Activated CD4-positive, CD25-positive, alpha-beta regulatory T cell treated with anti-CD3 and anti-CD28 coated beads, Interleukin-2, amount 50 U/mL, for 72 hours (primary cell): ENCODE results near the gene AIFM1.
"Not testable (repeated sequence)": the region's sequence is repeated elsewhere in the genome, so short reads cannot be mapped to it uniquely, and the experiment has no call there.

ENCODE experiments used
- DNase-seq: peaks from one replicate; pipeline ENCODE4 v3.0.0; 2021

Gene AIFM1

GRCh38 chrX:130118441-130119311 is 47.0 kb downstream of the AIFM1 start:
- DNase-seq, result no peak

DNA sequence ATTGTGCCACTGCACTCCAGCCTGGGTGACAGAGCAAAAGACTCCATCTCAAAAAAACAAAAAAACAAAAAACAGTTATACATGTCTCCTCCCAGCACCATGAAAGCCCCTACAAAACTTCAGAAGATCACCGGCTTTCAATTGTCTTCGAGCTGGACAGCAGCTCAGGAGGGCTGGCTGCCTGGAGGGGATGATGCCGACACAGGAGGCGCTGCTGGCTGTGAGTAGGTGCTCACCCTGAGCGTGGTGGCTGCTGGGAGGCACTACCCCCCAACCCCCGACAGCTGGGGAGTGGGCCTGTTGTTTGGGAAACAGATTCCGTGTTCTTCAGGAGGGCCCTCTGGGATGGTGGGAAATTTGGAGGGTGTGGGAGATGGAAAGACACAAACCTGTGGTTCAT is 48.5 kb downstream of the AIFM1 start:
- no peak for DNase-seq

DNA sequence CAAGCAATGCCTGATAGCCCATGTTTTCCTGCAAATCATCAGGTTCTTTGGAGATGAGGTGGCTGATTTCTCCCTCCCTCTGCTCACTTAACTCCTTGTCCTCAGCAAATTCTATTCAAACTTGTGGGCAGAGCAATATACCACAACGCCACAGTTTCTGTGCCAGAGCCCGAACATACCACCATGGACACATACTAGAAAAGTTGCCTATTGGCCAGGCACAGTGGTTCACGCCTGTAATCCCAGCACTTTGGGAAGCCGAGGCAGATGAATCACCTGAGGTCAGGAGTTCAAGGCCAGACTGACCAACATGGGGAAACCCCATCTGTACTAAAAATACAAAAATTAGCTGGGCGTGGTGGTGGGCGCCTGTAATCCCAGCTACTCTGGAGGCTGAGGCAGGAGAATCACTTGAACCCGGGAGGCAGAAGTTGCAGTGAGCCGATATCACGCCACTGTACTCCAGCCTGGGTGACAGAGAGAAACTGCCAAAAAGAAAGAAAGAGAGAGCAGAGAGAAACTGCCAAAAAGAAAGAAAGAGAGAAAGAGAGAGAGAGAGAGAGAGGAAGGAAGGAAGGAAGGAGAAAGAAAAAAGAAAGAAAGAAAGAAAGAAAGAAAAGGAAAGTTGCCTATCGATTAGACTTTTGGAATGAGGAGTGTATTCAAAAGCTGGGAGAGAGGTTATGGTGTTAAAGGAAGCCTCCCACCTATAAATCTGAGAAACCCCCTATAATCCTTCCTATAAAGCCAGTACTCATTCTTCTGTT is 50.3 kb downstream of the AIFM1 start:
- DNase-seq, result not testable (repeated sequence)

DNA sequence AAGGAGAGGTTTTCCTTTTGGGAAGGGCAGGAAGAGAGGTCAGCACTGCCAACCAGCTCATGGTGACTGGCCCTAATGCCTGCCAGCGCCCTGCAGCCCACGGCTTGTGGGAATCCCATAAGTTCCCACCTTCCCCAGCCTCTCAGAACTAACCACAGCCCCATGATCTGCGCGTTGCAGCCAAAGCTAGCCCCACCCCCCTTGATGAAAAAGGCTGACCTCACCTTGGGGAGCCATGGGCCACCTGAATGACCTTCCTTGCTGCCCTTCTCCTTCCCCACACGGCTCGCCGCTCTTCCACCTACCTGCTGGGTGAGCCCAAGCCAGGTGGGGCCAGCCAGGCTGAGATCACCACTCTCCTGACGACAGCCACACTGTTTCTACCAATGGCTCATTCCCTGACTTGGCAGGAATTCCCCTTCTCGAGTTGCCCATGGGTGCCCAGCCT is 51.5 kb downstream of the AIFM1 start:
- no peak for DNase-seq

DNA sequence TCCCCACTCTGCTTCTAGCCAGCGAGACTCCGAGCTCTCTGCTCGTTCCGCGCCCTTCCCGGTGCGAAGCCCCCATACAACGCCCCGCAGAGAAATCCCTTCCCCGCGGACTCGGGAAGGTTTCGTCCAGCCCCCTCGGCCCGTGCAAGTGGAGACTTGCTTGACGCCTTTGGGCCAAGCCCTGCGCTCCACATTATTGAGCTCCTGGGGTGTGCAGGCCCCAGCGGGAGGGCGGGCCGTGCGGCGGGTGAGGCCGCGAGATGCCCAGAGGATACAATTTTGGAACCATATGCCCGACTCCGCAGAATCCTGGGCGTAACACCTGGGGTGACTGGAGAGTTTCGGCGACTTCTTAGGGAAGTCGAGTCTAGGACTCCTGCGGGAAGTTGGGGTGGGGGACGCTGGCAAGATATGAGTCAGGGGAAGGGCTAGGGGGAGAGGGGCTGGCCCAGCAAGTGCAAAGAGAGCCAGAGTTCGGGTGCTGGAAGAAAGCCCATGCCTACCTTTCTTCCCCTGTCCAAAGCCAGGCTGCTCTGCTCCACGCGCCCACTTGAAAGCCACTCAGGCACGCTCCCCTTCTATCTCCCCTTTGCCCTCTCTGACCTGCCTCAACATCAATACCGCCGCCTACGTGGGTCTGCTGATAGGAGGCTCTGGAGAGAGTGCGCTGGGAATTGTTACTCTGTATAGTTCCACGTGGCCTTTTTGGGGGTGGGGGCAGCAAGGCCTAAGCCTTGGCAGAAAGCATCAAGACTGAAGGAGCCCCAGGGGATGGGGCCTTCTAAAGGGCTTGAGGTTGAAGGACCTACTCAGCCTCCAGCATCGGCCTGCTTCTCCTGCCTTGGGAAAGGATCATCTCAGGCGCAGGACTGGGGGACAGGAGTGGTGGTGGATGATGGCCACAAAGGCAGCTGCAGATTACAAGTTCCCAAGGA is 54.2 kb downstream of the AIFM1 start:
- DNase-seq, result no peak

- no peak for DNase-seq
Observed at GRCh38 chrX:130110379-130111219, 55.0 kb downstream of the AIFM1 start, which contains the start of gene ELF4. Gene ELF4 (minus strand): TSS chrX:130110497. CDS start chrX:130081330, 29,167 bp downstream.

- no peak for DNase-seq
Observed at GRCh38 chrX:130109429-130110378, 55.9 kb downstream of the AIFM1 start.

DNA sequence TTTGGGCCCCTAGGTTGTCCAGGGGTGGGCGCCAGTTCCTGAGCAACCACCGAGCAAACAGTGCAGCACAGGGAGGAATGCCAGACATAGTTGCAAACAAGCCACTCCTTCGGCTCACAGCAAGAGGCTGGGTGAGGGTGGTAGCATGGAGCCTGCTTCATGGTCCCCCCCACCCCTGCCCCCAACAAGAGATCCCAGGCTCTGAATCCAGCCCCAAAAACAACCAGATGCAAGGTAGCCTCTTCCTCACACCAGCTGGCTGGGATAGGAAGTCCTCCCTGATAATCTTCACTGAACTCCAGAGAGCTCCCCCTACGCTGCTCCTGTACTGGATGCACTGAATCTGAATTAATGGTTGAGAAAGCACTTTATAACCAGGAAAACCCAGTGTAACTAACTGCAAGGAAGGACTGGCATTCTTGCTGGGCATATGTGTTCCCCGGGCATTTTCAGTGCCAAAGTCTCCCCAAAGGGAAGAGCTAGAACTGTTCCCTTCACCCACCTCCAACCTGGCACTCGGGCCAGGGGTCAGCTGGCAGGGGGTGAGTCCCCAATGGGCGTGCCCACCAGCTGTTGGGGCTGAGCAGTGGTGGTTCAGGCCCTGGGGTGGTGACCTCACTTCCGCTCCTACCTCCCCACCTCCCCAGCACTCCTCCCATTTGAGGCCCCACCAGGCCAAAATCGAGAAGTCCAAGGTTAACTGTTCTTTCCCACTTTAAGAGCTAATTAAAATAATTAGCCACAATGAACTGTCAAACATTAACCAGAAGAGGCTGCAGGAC is 56.8 kb downstream of the AIFM1 start:
- DNase-seq, result no peak

GRCh38 chrX:130106071-130106470 is 59.6 kb downstream of the AIFM1 start:
- DNase-seq, result no peak

DNA sequence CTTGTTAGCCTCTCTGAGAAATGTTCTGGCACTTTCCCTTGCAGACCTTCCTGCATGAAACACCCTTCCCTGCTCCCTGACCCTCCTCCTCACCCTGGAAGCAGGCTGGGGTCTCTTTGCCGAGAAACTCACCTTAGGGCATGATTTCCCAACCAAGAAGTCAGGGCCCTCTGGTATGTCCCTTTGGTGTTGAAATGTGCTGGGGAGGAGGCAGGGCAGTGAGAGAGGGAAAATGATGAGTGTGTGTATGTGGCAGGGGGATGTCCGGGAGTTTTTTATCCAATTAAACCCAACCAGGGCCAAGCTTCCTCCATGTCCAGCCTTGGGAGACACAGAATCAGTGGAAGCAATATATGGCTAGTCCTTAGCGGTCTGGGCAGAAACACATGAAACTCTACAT is 60.4 kb downstream of the AIFM1 start:
- no peak for DNase-seq

DNA sequence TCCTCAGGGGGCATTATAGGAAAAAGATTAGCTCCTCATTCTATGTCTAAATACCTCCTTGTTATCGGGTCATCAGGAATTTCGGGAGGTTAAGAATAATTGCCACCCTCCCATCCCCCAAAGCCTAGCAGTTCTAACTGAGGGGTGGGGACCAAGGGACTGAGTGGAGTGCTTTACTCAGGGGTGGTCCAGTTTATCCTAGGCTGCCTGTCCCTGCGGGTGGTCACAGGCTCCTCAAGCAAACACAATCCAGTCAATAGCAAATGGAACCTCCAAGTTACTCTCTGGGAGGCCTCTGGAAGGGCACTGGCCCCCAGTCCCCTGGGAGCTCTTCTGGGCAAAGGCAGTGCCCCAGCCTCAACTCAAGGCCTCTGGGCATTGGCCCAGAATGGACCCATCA is 62.0 kb downstream of the AIFM1 start:
- DNase-seq, result no peak

GRCh38 chrX:130100180-130100579 is 65.5 kb downstream of the AIFM1 start:
- DNase-seq, result no peak

GRCh38 chrX:130098210-130098552 is 67.5 kb downstream of the AIFM1 start:
- DNase-seq, result no peak

- no peak for DNase-seq
Observed at GRCh38 chrX:130097507-130098209, 68.0 kb downstream of the AIFM1 start.

DNA sequence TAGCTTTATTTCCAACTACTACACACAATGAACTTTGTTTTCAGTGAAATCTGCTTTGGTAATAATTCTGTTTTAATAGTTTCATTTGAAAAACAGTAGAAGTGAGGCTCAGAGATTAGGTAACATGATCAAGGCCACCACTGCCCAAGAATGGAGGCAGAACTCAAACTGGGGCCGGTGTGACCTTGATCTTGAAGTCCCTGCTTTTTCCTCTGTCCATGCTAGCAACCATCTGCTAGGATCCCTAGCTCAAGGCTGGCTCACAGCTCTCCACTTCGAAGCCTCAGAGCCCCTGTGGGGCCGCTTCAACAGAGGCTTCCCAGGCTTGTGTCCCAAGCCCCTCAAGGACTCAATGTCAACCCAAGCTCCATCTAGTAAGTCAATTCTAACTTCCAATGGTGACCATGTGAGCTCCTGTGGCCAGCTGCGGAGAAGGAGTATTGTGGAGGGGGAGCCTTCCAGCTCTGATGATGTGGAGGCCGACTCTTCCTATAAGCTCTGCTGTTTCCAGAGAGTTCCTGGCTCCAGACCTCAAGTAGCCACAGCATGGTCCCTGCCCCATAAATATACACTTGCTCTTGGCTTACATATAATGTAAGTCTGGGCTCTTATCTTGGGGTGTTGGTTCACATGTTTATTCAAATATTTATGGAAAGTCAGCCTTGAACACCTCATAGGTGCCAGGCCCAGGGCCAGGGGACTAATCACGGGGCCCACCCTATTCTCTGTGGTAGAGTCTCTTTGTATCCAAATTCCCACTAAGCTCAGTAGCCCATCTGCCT is 70.2 kb downstream of the AIFM1 start:
- DNase-seq, result no peak

- no peak for DNase-seq
Observed at GRCh38 chrX:130094696-130095095, 70.9 kb downstream of the AIFM1 start.

DNA sequence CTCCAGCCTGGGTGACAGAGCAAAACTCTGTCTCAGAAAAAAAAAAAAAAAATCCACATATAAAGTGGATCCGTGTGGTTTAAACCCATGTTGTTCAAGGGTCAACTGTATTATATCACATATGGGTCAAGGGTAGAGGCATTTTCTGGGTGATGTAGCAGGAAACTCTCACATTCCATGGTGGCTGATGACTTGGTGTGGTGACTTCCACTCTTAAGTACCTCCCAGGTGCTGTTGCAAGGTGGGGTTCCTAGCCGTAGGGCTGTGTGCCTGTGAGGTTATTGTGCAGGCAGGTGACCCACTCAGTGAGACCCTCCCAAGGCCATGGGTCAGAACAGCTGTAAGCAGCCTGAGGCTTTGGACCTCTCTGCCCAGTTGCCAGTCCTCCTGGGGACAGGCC is 72.4 kb downstream of the AIFM1 start:
- no peak for DNase-seq

GRCh38 chrX:130091980-130092522 is 73.6 kb downstream of the AIFM1 start:
- peak; percentile 78 for DNase-seq
